GM18498 (cell line): ENCODE data around the gene SORL1-AS1.

Source experiments
- ATAC-seq: cut with Tn5 transposase; IDR thresholded peaks from one replicate; pipeline ENCODE4 v1.9.1; 2021; ENCODE audit warnings: mild to moderate bottlenecking, moderate library complexity; ENCODE audit not compliant: unreplicated experiment

Gene SORL1-AS1

GRCh38 chr11:121453589-121454299, 977 bp upstream of the SORL1-AS1 start:
- no peak for ATAC-seq

DNA sequence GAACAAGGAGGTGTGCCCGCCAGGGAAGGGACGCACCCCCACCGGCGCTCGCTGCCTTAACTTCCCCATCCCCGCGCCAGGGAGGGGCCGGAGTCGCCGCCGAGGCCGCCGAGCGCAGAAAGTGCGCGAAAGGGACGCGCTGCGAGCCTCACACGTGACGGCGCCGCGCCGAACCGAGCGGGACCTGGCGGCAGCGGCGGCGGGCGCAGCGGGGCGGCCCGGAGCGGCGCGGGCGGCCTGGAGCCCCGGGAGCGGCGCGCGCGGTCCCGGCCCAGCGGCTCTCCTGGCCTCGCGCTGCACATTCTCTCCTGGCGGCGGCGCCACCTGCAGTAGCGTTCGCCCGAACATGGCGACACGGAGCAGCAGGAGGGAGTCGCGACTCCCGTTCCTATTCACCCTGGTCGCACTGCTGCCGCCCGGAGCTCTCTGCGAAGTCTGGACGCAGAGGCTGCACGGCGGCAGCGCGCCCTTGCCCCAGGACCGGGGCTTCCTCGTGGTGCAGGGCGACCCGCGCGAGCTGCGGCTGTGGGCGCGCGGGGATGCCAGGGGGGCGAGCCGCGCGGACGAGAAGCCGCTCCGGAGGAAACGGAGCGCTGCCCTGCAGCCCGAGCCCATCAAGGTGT, 670 bp downstream of the SORL1-AS1 start, which contains the start of gene SORL1:
Gene SORL1 (plus strand): TSS at position 329 of the 623 bp plus-strand sequence. CDS start 18 bp downstream, at position 347.
- peak; percentile 61 for ATAC-seq

DNA sequence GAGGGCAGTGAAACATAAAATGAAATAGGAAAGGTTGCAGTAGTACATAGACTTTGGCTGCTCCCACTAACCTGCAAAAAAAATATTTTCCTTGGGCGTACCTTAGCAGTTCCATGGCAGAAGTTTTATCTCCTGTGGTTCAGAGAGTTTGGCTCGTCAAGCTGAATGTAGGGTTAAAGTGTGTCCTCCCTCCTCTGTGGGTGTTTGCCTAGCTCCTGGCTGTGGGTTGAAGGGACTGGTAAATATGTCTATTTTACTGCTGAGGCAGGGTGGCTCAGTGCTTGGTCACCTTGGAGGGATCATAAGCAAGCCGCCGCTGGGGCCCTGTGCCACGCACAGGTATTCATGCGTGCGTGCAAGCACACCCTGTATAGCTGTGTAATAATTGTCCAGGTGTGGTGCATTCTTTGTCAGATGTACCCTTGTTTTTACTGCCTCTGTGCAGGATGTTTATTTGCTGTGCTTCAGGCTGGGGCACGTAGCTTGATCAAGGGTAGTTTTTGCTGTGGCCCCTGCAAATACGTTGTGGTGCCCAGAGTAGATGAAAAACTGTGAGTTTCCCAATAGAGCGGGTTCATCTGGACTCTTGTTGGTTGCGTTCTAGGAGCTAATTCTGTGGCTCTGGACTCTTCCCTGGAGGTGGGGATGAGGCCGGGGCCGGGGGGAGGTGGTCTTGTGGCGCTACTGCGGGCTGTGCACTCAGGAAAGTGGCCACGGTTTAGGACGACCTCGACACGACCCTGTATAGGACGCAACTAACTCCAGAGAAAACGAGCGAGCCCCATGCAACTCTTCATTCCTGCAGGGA, 1.4 kb downstream of the SORL1-AS1 start:
- ATAC-seq, result no peak

DNA sequence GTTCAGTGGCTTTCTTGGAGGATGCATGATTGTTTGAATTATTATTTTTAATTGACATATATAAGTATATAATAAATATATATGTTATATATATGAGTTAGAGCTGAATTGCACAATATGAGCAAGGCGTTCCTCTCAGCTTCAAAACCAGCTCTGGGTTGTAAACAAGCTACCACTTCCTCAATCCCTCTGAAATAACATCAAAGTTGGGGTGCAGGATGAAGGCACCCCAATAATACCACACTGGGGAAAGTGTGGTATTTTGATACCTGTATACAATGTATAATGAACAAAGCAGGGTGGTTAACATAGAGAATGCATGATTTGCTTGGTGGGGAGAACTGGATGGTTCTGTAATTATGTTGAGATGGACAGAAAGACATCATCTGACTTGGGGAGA, 2.4 kb downstream of the SORL1-AS1 start:
- ATAC-seq, result no peak

- ATAC-seq, result no peak
These were observed 3.1 kb downstream of the SORL1-AS1 start for GRCh38 chr11:121449626-121450025.

DNA sequence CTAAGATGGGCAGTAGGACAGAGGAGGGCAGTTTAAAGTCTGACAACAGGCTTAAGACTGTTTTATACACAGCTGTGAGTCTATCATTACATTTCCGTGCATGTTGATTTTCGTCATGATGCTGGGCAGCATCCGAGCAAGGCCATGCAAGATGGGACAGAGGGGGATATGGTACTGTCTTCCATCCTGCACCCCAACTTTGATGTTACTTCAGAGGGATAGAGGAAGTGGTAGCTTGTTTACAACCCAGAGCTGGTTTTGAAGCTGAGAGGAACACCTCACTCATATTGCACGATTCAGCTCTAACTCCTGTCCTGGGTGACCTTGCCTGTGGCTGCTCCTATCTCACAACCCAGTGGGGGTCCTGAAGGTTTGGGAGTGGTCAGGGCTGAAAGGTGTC, 3.6 kb downstream of the SORL1-AS1 start:
- no peak for ATAC-seq

DNA sequence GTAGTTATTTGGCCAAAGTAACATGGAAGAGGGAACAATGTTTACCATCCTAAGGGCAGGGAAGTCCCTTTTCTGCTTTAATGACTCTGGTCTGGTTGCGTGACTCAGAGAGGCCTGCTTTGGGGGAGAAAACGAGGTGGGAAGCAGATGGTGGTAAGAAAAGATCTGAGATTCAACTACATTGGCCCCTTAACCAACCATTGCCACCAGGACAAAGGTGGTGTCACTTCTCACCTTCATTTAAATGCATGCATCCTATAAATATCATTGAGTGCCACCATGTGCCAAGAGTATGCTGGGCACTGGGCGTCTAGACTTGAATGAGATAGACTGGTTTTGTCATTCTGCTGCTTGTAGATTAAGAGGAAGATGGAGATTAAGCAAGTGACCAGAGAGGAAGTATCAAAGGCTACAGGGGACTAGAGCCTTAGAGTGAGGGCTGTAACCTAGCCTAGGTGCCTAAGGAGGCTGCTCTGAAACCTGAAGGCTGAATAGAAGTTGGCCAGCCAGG, 4.3 kb downstream of the SORL1-AS1 start:
- no peak for ATAC-seq

- ATAC-seq, result no peak
These were observed 4.8 kb downstream of the SORL1-AS1 start for GRCh38 chr11:121448011-121448410.

GRCh38 chr11:121446752-121447156, 6.0 kb downstream of the SORL1-AS1 start:
- no peak for ATAC-seq

- ATAC-seq, result no peak
These were observed 7.5 kb downstream of the SORL1-AS1 start for GRCh38 chr11:121445071-121445768.

GRCh38 chr11:121444526-121444925, 8.2 kb downstream of the SORL1-AS1 start:
- no peak for ATAC-seq

GRCh38 chr11:121443688-121444275, 9.0 kb downstream of the SORL1-AS1 start:
- no peak for ATAC-seq

DNA sequence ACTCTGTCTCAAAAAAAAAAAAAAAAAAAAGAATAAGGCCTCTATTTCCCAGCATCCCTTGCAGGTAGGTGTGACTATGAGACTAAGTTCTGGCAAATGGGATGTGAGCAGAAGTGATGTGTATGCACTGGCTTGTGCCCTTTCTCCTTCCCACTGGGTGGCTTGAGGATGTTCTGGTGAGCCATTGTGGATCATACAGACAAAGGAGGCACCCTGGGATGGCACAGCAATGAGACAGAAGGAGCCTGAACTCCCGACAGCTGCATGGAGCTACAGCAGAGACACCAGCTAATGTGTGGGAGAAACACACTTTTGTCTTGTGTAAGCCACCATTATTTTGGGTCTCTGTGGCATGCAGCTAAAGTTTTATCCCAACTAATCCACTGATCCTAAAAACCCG, 11.2 kb downstream of the SORL1-AS1 start:
- ATAC-seq, result no peak

DNA sequence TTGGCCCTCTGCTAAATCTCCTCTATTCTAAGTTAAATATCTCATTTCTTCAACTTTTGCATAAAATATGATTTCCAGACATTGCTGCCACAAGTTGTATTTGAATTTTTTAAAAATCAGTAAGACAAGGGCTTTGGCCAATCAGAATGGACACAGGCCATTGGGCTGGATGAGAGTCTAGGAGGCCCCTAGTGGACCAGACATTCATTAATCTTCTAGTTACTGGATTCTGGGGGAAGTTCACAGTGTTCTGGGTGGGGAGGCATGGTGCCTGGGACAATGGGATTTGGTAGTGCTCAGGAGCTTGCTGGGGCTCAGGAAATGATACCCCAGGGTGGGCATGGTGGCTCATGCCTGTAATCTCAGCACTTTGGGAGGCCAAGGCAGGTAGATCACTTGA, 13.0 kb downstream of the SORL1-AS1 start:
- no peak for ATAC-seq

- ATAC-seq, result no peak
These were observed 13.4 kb downstream of the SORL1-AS1 start for GRCh38 chr11:121439337-121439736.

DNA sequence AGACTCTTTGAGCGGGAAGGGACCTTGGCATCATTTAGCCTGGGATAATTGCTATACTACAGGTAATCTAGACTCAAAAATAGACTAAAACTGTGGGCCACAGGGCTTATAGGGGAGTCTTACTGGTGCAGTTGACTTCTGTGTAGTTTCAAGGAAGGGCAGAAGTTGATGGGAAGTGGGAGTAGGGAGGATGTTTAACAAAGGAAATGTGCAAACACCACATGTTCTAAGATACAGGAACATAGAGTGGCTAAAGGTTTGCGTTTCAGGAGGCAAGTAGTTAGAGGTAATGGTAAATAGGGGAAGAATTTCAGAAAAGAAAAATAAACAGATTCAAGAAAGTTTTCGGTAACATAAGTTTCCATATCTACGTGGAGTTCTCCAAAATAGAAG, 15.1 kb downstream of the SORL1-AS1 start:
- ATAC-seq, result no peak

GRCh38 chr11:121437018-121437685, 15.6 kb downstream of the SORL1-AS1 start:
- no peak for ATAC-seq

DNA sequence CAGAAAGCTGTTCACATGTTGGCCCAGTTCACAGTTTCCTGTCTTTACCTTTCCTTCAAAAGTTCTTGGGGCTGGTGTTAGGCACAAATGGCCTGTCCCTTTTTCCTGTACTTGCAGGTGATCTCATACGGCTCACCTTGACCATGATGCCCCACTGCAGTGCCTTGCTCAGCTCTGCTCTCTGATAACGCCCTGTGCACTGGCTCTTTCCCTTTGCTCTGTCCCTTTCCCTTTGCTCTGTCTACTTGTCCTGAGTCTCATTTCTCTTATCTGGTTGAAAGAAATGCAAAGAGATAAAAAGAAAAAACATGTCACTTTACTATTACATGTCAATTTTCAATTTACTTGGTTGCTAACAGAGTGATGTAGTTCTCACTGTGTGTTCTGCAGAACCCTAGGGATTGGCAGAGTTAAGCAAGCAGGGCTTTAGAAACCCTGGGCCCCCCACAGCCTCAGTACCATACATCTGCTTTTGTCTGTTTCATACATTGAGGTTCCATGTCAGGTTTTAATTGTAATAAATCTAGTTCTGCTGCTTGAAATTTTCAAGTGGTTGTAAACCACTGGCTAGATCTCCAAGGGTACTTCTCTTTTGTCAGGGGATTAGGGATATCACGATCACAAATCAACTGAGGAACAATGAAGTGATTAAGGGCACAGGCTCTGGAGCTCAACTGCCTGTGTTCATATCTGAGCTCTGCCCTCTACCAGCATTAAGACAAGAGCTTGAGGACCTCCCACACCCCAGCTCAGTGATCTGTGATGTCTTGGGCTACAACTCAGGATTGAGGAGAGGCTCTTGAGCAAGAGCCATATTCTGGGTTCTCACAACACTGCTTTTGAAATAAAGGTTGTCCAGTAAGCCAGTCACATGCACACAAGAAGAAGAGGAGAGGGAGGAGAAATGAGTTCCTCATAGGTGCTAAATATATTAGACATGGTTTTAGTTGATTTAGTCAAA, 16.9 kb downstream of the SORL1-AS1 start:
- ATAC-seq, result no peak

DNA sequence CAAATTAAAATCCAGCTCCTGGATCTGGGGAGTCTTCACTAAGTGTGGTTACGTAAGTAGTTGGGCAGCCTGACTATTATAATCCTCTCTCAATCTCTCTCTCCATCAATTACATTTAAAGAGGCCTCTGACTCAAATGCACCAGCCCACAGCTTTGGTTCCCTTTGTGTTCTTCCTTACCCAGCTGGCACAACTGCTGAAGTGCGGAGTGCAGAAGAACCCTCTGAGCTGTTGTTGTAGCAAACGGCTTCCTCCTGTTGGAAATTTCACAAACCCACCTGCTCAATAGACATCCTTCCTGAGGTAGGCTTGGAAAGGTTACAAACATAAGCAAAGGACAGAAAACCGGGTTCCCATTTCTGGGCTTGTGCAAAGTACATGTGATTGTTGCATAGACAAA, 17.6 kb downstream of the SORL1-AS1 start:
- ATAC-seq, result no peak
